Left cardiac atrium (tissue), 4 donors: ENCODE measurements around the gene HHLA2. TPM values are rescaled to one million over a fixed set of nuclear protein-coding genes. Genes with fewer than 3 reads are reported as not detected.
A peak's percentile ranks its signal among the peaks of the same experiment; 100 is the strongest.

Source experiments
- ATAC-seq, 2 donors: fragments of 200-7000 bp; cut with Tn5 transposase; one replicate each; pipeline ENCODE4 v1.9.1; 2020; ENCODE audit warnings: mild to moderate bottlenecking in 2 of 2, moderate library complexity in 2 of 2
- DNase-seq: peaks from one replicate; pipeline ENCODE4 v3.0.0-alpha.2; 2020
- intact Hi-C, 2 donors: fragments of 100-400 bp; cut with DNase I; formaldehyde crosslinking; loops; one replicate each; pipeline versions ENCODE4 v1.14.1 to v1.15.1; 2022 to 2023
- total RNA-seq, 2 donors: library from RNA; stranded (reverse); fragmentation: NEBNext Ultra II Directional; extraction: Animal tissue kit (Norgen Biotek cat#: 25700); gene quantifications; one replicate each; pipeline ENCODE4 v1.2.1, GENCODE V29; 2021
- donor health status: DM: no; HTN: yes; CAD: no.
- donor health status: DM: no; HTN: yes; CAD: no; lungs with severe emphysema.
- donor health status: DM: yes; HTN: yes; CAD: no.
- donor health status: Dilated cardiomyopathy.

HHLA2 gene
- total RNA-seq, 2 donors from 2014 or later = not detected

GRCh38 chr3:108295421-108296175 lies 750 bp upstream of the HHLA2 start:
- DNase-seq (no peak), ATAC-seq (no peak)
- intact Hi-C loops = no loop called here

GRCh38 chr3:108297647-108298046 lies 1.3 kb downstream of the HHLA2 start:
- DNase-seq (peak; percentile 31), ATAC-seq (no peak)
- intact Hi-C loops = no loop called here

- DNase-seq = no peak
- no peak for ATAC-seq
- intact Hi-C loops = no loop called here
Observed at GRCh38 chr3:108298056-108298455, 1.7 kb downstream of the HHLA2 start.

- DNase-seq (no peak), ATAC-seq (no peak)
- intact Hi-C loops = no loop called here
Observed at GRCh38 chr3:108300103-108300849, 3.9 kb downstream of the HHLA2 start.

GRCh38 chr3:108301695-108302404 lies 5.5 kb downstream of the HHLA2 start:
- DNase-seq = no peak
- intact Hi-C loops = no loop called here
- ATAC-seq = no peak

GRCh38 chr3:108302570-108302969 lies 6.2 kb downstream of the HHLA2 start:
- DNase-seq = no peak
- intact Hi-C loops = no loop called here
- no peak for ATAC-seq

GRCh38 chr3:108305484-108306172 lies 9.3 kb downstream of the HHLA2 start:
- ATAC-seq = peak in 1 of 2 donors; percentile 56
- intact Hi-C loops = no loop called here

GRCh38 chr3:108311797-108312196 lies 15.4 kb downstream of the HHLA2 start:
- intact Hi-C loops = no loop called here
- ATAC-seq (no peak), DNase-seq (no peak)

More at GRCh38 chr3:108305484-108306172, 9.3 kb downstream of the HHLA2 start:
- no peak for DNase-seq

GRCh38 chr3:108312656-108313055 lies 16.3 kb downstream of the HHLA2 start:
- intact Hi-C loops = no loop called here
- ATAC-seq = peak in 1 of 2 donors; percentile 57
- DNase-seq = no peak

- intact Hi-C loops = no loop called here
- ATAC-seq (no peak), DNase-seq (no peak)
Observed at GRCh38 chr3:108315767-108316301, 19.5 kb downstream of the HHLA2 start.

- DNase-seq (no peak), ATAC-seq (no peak)
- intact Hi-C loops = no loop called here
Observed at GRCh38 chr3:108319428-108320082, 23.2 kb downstream of the HHLA2 start.

GRCh38 chr3:108320746-108321350 lies 24.5 kb downstream of the HHLA2 start:
- DNase-seq (no peak), ATAC-seq (no peak)
- intact Hi-C loops = no loop called here

GRCh38 chr3:108322352-108322751 lies 26.0 kb downstream of the HHLA2 start:
- intact Hi-C loops = no loop called here
- ATAC-seq (no peak), DNase-seq (no peak)

GRCh38 chr3:108324177-108324576 lies 27.8 kb downstream of the HHLA2 start:
- DNase-seq (no peak), ATAC-seq (no peak)
- intact Hi-C loops = no loop called here

GRCh38 chr3:108327168-108327567 lies 30.8 kb downstream of the HHLA2 start:
- ATAC-seq (no peak), DNase-seq (no peak)
- intact Hi-C loops = no loop called here

- ATAC-seq (no peak), DNase-seq (no peak)
- intact Hi-C loops = no loop called here
Observed at GRCh38 chr3:108328821-108329486, 32.6 kb downstream of the HHLA2 start.

GRCh38 chr3:108329508-108329907 lies 33.2 kb downstream of the HHLA2 start:
- ATAC-seq (no peak), DNase-seq (no peak)
- intact Hi-C loops = no loop called here

- DNase-seq (no peak), ATAC-seq (no peak)
- intact Hi-C loops = no loop called here
Observed at GRCh38 chr3:108329947-108330346, 33.6 kb downstream of the HHLA2 start.
